DOHH2 (cell line): ENCODE results near the gene IFNLR1.

Source experiments
- H3F3A ChIP-seq: fragments of 200-600 bp; sonication (generic), shearing (Covaris generic); 2 replicates; pipeline ENCODE4 v1.6.0; 2016; ENCODE audit warnings: antibody characterized with exemption, mild to moderate bottlenecking; ENCODE audit not compliant: control insufficient read depth, insufficient read depth
- H3K27ac ChIP-seq: fragments of 200-600 bp; sonication (generic); 2 replicates; pipeline ENCODE4 v1.5.1; 2014; ENCODE audit warnings: low read depth, mild to moderate bottlenecking, low read length, moderate library complexity
- H3K27me3 ChIP-seq: fragments of 200-600 bp; sonication (generic); 2 replicates; pipeline ENCODE4 v1.6.1; 2014; ENCODE audit warnings: mild to moderate bottlenecking, low read length, mixed read lengths; ENCODE audit not compliant: control insufficient read depth
- H3K36me3 ChIP-seq: fragments of 200-600 bp; sonication (generic); 2 replicates; pipeline ENCODE4 v1.6.1; 2014; ENCODE audit warnings: mild to moderate bottlenecking, low read length, moderate library complexity, mixed read lengths; ENCODE audit not compliant: control insufficient read depth
- H3K4me1 ChIP-seq: fragments of 200-600 bp; sonication (generic); 2 replicates; pipeline ENCODE4 v1.6.1; 2014; ENCODE audit warnings: mild to moderate bottlenecking, low read length, mixed read lengths; ENCODE audit not compliant: control insufficient read depth
- H3K4me2 ChIP-seq: fragments of 200-600 bp; sonication (generic); 2 replicates; pipeline ENCODE4 v1.6.0; 2014; ENCODE audit warnings: mild to moderate bottlenecking, low read length, moderate library complexity
- H3K4me3 ChIP-seq: fragments of 200-600 bp; sonication (generic); 2 replicates; pipeline ENCODE4 v1.5.1; 2014; ENCODE audit warnings: mild to moderate bottlenecking, low read length, mixed read lengths
- H3K79me2 ChIP-seq: fragments of 200-600 bp; sonication (generic); 2 replicates; pipeline ENCODE4 v1.6.1; 2014; ENCODE audit warnings: mild to moderate bottlenecking, low read length, mixed read lengths; ENCODE audit not compliant: control insufficient read depth
- H3K9me2 ChIP-seq: fragments of 200-600 bp; sonication (generic); replicated peaks from 2 replicates; pipeline ENCODE4 v1.6.1; 2014; ENCODE audit warnings: mild to moderate bottlenecking, low read length, mixed read lengths; ENCODE audit not compliant: control insufficient read depth
- H3K9me3 ChIP-seq: fragments of 200-600 bp; sonication (generic); 2 replicates; pipeline ENCODE4 v1.6.1; 2014; ENCODE audit warnings: antibody characterized with exemption, low read length, mixed read lengths; ENCODE audit not compliant: control insufficient read depth, insufficient read depth
- H4K20me1 ChIP-seq: fragments of 200-600 bp; sonication (generic); 2 replicates; pipeline ENCODE4 v1.6.0; 2014; ENCODE audit warnings: low read depth, mild to moderate bottlenecking, antibody characterized with exemption, low read length, moderate library complexity; ENCODE audit not compliant: control insufficient read depth, insufficient read depth
- EZH2phosphoT487 ChIP-seq: fragments of 200-600 bp; sonication (generic); IDR thresholded peaks from 2 replicates; pipeline ENCODE4 v1.6.1; 2017; ENCODE audit warnings: borderline replicate concordance, mild to moderate bottlenecking, antibody characterized with exemption, low read length, moderate library complexity, mixed read lengths
- TF ChIP-seq, protein P1 (sequence below): fragments of 200-600 bp; sonication (generic); IDR thresholded peaks from one replicate; pipeline ENCODE4 v1.5.1; 2014; ENCODE audit warnings: antibody characterized with exemption, mild to moderate bottlenecking, low read depth, low read length; ENCODE audit not compliant: poor library complexity, severe bottlenecking

Gene IFNLR1

DNA sequence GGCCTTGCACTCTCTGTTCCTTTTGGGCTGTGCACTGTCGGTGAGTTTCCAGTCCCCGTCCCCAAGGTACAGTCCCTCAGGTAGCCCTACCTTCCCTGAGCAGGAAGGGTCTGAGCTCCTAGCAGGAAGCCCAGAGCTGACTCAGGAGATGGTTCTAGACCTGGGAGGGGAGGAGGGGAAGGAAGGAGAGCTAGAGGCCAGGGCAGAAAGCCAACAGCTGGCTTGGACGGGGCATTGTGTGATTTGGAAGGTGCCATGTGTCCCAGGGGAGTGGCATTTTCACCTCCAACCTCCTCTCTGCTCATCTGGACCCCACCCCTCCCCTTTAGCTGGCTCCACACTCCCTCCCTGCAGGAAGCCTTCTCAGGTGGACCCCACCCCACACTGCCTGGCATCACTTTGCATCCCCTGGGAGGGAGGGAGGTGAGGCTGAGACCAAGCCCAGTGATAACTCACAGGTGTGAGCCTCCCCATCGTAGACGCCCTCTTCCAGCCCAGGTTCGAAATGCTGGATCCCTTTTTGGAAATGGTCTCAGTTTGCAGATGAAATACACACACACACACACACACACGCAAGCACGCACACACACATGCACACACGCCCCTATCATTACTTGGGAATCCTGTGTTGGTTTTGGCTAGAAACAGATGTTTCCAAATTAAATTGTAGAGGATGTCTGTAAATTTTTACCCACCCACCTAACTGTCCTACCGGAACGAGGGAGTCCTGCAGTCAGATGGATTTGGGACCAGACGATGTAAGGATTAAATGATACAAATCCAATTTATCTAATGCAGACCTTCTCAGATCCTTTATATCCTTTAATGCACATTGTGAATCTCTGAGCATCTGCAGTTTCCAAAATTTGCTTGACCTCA lies 19.7 kb upstream of the IFNLR1 start:
- Histone ChIP-seq H3K9me3 (peaks cover 12% of the 10 kb centered on the region; the same call in 1 of the 2 replicates), H3K27me3 (no peaks in the 10 kb centered on the region), H3K9me2 (no peaks in the 10 kb centered on the region), H3K4me3 (no peak overlapping the region), H3K4me1 (peaks cover 26% of the 10 kb centered on the region), H4K20me1 (no peaks in the 10 kb centered on the region), H3K79me2 (no peaks in the 10 kb centered on the region), H3K4me2 (no peak overlapping the region), H3K36me3 (peaks cover 6% of the 10 kb centered on the region), H3F3A (peaks cover 6% of the 10 kb centered on the region), H3K27ac (no peak overlapping the region)
- TF ChIP-seq, protein P1, sequence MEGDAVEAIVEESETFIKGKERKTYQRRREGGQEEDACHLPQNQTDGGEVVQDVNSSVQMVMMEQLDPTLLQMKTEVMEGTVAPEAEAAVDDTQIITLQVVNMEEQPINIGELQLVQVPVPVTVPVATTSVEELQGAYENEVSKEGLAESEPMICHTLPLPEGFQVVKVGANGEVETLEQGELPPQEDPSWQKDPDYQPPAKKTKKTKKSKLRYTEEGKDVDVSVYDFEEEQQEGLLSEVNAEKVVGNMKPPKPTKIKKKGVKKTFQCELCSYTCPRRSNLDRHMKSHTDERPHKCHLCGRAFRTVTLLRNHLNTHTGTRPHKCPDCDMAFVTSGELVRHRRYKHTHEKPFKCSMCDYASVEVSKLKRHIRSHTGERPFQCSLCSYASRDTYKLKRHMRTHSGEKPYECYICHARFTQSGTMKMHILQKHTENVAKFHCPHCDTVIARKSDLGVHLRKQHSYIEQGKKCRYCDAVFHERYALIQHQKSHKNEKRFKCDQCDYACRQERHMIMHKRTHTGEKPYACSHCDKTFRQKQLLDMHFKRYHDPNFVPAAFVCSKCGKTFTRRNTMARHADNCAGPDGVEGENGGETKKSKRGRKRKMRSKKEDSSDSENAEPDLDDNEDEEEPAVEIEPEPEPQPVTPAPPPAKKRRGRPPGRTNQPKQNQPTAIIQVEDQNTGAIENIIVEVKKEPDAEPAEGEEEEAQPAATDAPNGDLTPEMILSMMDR = no peak
- TF ChIP-seq EZH2phosphoT487 = no peak

DNA sequence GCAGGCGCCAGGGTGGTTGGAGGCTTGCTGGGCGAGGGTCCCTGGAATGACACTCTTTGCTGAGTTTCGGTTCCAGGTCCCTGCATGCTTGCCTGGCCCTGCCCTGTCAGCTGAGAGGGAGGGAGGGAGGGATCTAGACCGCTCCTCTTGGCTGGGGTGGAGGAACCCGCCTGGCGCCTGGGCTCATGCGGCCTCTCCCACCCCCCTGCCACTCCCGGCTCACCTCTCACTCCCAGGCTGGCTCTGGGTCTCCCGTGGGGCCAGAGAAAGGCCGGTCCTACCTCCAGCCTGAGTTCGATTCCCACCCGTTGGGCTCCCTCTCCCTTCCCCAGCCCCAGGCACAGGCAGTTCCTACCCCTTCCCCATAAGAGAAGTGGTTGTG lies 19.0 kb upstream of the IFNLR1 start:
- H3K27me3 ChIP-seq = no peaks in the 10 kb centered on the region
- H3K4me3 ChIP-seq = no peak overlapping the region
- no peaks in the 10 kb centered on the region for H3K9me2 ChIP-seq
- H3K4me1 ChIP-seq = peaks cover 30% of the 10 kb centered on the region
- H4K20me1 ChIP-seq = no peaks in the 10 kb centered on the region
- no peaks in the 10 kb centered on the region; the same call in 1 of the 2 replicates for H3F3A ChIP-seq
- TF ChIP-seq EZH2phosphoT487 = no peak
- TF ChIP-seq, protein P1 = no peak
- H3K4me2 ChIP-seq = no peak overlapping the region
- H3K9me3 ChIP-seq = peaks cover 8% of the 10 kb centered on the region; the same call in 1 of the 2 replicates
- H3K79me2 ChIP-seq = no peaks in the 10 kb centered on the region
- H3K36me3 ChIP-seq = peaks cover 6% of the 10 kb centered on the region
- H3K27ac ChIP-seq = no peak overlapping the region

DNA sequence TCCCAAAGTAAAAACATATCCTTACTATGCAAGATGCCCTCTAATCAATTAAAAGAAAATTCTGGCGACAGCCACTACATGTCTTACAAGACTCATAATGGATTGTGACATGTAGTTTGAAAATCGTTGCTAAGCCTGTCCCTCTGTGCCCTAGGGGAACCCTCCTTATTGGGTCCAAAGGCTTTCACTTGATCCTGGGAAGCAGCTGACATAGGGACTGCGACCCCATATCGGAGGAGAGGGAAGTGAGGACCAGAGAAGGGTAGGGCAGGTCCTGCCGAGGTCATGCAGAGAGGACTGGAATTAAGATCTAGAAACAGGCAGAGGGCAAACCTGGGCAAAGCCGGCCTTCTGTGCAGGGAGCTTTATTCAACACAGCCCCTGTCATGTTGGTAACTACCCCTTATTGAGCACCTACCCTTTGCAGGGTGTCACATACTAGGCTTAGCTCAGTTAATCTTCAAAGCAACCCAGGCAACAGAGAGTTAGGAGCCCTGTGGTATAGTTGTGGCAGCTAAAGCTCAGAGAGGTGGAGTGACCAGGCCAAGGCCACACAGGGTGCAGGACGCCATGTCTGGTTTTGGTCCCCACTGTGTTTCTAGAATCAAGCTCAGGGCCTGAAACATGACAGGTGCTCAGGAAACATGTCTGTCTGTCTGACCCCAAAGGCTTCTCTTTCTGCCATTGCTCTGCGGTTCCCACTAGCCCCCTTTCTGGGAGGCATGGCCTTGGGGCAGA lies 18.4 kb upstream of the IFNLR1 start:
- Histone ChIP-seq H4K20me1 (no peaks in the 10 kb centered on the region), H3K27me3 (no peaks in the 10 kb centered on the region), H3K4me1 (peaks cover 35% of the 10 kb centered on the region), H3K79me2 (peaks cover 3% of the 10 kb centered on the region), H3K9me3 (peaks cover 4% of the 10 kb centered on the region; the same call in 1 of the 2 replicates), H3K9me2 (no peaks in the 10 kb centered on the region), H3K4me3 (no peak overlapping the region), H3F3A (no peaks in the 10 kb centered on the region; the same call in 1 of the 2 replicates), H3K27ac (no peak overlapping the region), H3K36me3 (peaks cover 6% of the 10 kb centered on the region), H3K4me2 (no peak overlapping the region)
- TF ChIP-seq EZH2phosphoT487 = no peak
- TF ChIP-seq, protein P1 = no peak
